K562 (cell line): ENCODE results near the gene C1QC.

Experiments used
- CHD2 ChIP-seq: IDR thresholded peaks from 2 replicates; pipeline ENCODE4 v1.6.1; 2011; ENCODE audit warnings: low read depth, low read length
- DLX4 ChIP-seq: fragments of 250-450 bp; sonication (Bioruptor Pico); IDR thresholded peaks from 2 replicates; pipeline ENCODE4 v1.6.1; 2021; ENCODE audit warnings: mild to moderate bottlenecking
- PCBP1 ChIP-seq: fragments of 200-400 bp; formaldehyde crosslinking; IDR thresholded peaks from 2 replicates; pipeline ENCODE4 v1.6.1; 2018; ENCODE audit warnings: mild to moderate bottlenecking, low read depth, low read length; ENCODE audit not compliant: poor library complexity, severe bottlenecking
- POLR2A ChIP-seq: fragments of 450-650 bp; conservative IDR thresholded peaks from 2 replicates; pipeline ENCODE4 v1.6.1; 2016
- ZNF324 ChIP-seq: fragments of 250-450 bp; sonication (Bioruptor Pico); IDR thresholded peaks from 2 replicates; pipeline ENCODE4 v1.4.0; 2020; ENCODE audit warnings: mild to moderate bottlenecking
- TF ChIP-seq, protein P1 (sequence below): IDR thresholded peaks from 3 replicates; pipeline ENCODE4 v1.6.1; 2011; ENCODE audit warnings: borderline replicate concordance, mild to moderate bottlenecking; ENCODE audit not compliant: insufficient read length, insufficient read depth
- TF ChIP-seq, protein P2 (sequence below), 3 experiments: IDR thresholded peaks in 2 of 3; conservative IDR thresholded peaks in 1 of 3; 2 replicates each; pipeline ENCODE4 v1.5.1; 2011 to 2012; ENCODE audit warnings: low read length in 3 of 3, mild to moderate bottlenecking in 3 of 3, control low read depth in 2 of 3, improper control_type of control experiment in 1 of 3, inconsistent platforms in 1 of 3, low read depth in 1 of 3, mixed read lengths in 1 of 3, moderate library complexity in 1 of 3; ENCODE audit not compliant: insufficient read depth in 2 of 3

DNA sequence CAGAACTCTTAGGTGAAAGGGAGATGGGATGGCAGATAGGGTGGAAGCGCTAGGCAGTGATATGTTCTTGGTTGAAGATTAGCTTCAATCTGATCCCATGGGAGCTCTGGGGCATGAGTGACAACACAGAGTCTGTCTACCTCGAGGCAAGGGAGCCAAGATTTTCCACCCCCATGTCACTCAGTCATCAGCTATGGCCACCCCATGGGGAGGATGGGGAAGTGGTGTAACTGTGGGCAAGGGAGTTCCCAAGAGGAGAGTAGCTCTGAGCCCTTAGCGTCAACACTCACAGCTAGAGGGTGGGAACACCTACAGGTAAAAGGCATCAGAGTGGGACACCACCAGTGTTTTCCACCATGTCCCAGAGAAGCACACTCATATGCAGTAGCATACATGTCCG lies 37.3 kb upstream of the C1QC start:
- TF ChIP-seq POLR2A (no peak), CHD2 (no peak), PCBP1 (no peak), ZNF324 (no peak), DLX4 (CRISPR knock-in tag) (no peak)
- TF ChIP-seq, protein P1, sequence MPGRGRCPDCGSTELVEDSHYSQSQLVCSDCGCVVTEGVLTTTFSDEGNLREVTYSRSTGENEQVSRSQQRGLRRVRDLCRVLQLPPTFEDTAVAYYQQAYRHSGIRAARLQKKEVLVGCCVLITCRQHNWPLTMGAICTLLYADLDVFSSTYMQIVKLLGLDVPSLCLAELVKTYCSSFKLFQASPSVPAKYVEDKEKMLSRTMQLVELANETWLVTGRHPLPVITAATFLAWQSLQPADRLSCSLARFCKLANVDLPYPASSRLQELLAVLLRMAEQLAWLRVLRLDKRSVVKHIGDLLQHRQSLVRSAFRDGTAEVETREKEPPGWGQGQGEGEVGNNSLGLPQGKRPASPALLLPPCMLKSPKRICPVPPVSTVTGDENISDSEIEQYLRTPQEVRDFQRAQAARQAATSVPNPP = no peak
- TF ChIP-seq, protein P2, sequence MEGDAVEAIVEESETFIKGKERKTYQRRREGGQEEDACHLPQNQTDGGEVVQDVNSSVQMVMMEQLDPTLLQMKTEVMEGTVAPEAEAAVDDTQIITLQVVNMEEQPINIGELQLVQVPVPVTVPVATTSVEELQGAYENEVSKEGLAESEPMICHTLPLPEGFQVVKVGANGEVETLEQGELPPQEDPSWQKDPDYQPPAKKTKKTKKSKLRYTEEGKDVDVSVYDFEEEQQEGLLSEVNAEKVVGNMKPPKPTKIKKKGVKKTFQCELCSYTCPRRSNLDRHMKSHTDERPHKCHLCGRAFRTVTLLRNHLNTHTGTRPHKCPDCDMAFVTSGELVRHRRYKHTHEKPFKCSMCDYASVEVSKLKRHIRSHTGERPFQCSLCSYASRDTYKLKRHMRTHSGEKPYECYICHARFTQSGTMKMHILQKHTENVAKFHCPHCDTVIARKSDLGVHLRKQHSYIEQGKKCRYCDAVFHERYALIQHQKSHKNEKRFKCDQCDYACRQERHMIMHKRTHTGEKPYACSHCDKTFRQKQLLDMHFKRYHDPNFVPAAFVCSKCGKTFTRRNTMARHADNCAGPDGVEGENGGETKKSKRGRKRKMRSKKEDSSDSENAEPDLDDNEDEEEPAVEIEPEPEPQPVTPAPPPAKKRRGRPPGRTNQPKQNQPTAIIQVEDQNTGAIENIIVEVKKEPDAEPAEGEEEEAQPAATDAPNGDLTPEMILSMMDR (IDR thresholded peaks at IDR 0.05 in 2 of 3, conservative IDR thresholded peaks at IDR 0.05 in 1 of 3; ENCODE audit: insufficient read depth in 2 of 3, low read depth in 1 of 3, low read length in 3 of 3) = no peak
